ENCODE results near the gene P2RY6.

- TF ChIP-seq POLR2A (IDR thresholded peaks at IDR 0.05) = no peak
- no peak for TF ChIP-seq CTCF (IDR thresholded peaks at IDR 0.05)
Observed at GRCh38 chr11:73239571-73240189, 32.5 kb upstream of the P2RY6 start.

Data from thyroid gland (tissue), 4 donors.